Right renal pelvis (tissue), 4 donors: ENCODE data around the gene BIN1. TPM values are rescaled to one million over a fixed set of nuclear protein-coding genes. Genes with fewer than 3 reads are reported as not detected.

Experiments used
- DNase-seq, 4 donors: peaks; one replicate each; pipeline ENCODE4 v3.0.0-alpha.2; 2013; ENCODE audit warnings: low read depth in 4 of 4, low spot score in 3 of 4, missing footprints in 1 of 4
- polyA plus RNA-seq, 4 donors: library from polyadenylated mRNA; unstranded; fragments of 120-200 nt; gene quantifications; one replicate each; pipeline ENCODE4 v1.2.1, GENCODE V29; 2013; ENCODE audit not compliant: insufficient read length in 4 of 4

The BIN1 gene
- polyA plus RNA-seq, 4 donors: 89.2 to 142 (median 92.8) TPM

- no peak for DNase-seq
Observed at GRCh38 chr2:127093648-127094210, 13.2 kb downstream of the BIN1 start.

- no peak for DNase-seq
Observed at GRCh38 chr2:127092901-127093516, 13.9 kb downstream of the BIN1 start.

DNA sequence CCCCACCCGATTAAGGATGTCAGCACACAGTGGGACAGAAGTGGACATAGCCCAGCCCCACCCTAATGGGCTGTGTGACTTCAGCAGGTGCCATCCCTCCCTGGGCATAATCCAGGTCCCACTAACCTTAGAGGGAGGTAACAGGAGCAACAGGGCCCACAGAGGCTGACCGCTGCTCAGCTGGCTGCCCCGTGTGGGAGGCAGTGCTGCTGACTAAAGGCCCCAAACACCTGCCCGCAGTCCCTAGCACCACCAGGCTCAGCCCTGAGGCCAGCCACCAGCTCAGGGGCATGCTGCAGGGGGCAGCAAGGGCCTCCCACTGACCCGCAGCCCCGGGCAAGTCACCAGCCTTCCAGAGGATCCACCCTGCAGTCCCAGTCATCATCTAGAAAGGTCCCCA is 14.6 kb downstream of the BIN1 start:
- DNase-seq: no peak

DNA sequence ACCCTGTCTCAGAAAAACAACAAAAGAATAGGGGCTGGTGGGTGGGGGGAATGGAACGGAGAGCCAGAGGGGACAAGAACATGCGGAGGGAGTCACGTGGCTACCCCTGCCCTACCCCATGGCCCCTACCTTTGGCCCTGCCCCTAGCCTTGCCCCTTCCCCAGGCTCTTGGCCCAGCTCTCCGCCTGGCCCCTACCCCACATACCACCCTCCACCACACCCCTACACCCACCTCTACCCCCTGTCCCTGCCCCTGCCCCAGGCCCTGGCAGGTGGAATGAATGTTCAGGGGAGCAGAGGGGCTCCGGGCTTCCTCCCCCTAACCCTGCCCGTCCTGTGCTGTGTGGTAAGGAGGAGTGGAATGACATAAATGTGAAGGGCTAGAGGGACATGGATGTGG is 15.1 kb downstream of the BIN1 start:
- DNase-seq: no peak

- DNase-seq: no peak
Observed at GRCh38 chr2:127091148-127091547, 15.8 kb downstream of the BIN1 start.

- DNase-seq: no peak
Observed at GRCh38 chr2:127090281-127091120, 16.5 kb downstream of the BIN1 start.

- DNase-seq: no peak
Observed at GRCh38 chr2:127089478-127090235, 17.3 kb downstream of the BIN1 start.

DNA sequence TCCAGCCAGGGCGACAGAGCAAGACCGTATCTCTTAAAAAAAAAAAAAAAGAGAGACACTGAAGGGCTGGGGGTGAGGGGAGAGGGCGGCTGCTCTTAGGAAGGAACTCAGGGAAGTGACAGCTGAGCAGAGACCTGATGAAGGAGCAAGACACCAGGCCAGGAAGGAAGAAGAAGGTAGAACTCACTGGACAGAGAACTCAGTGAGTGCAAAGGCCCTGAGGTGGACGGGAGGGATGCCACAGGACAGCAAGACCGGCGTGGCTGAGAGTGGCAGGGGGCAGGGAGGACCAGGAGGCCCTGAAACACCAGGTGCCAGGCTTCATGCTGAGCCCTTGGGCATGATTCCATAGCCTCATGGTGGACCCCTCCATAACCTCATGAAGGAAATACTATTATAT is 18.2 kb downstream of the BIN1 start:
- DNase-seq: no peak

DNA sequence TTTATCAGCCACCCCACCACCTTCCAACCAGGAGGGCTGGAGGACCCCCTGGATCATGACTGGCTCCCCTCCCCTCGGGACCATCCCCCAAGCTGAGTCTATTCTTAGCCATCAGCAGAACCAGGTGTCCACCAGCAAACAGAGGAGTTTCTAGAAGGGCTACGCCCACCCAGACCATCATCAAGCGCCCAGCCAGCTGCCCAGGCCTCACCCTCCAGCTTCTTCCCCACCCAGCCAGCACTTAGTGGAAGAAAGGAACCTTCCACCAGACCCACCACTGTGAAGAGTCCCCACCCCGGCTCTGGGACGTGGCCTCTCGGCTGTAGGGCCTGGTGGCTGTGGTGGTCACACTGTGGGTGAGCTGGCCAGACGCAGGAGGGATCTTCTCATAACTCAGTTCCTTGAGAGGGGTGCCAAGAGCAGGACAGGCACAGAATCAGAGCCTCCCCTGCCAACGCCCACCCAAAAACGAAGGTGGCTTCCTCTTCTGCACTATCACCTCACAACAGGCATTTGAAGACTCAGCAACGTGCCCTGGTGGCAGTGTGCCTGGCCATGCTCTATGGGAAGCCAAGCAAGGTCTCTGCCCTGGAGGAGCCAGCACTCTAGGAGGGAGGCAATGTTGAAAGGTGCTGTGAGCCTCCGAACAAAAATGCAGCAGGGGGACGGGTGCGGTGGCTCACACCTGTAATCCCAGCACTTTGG is 19.0 kb downstream of the BIN1 start:
- DNase-seq: no peak

DNA sequence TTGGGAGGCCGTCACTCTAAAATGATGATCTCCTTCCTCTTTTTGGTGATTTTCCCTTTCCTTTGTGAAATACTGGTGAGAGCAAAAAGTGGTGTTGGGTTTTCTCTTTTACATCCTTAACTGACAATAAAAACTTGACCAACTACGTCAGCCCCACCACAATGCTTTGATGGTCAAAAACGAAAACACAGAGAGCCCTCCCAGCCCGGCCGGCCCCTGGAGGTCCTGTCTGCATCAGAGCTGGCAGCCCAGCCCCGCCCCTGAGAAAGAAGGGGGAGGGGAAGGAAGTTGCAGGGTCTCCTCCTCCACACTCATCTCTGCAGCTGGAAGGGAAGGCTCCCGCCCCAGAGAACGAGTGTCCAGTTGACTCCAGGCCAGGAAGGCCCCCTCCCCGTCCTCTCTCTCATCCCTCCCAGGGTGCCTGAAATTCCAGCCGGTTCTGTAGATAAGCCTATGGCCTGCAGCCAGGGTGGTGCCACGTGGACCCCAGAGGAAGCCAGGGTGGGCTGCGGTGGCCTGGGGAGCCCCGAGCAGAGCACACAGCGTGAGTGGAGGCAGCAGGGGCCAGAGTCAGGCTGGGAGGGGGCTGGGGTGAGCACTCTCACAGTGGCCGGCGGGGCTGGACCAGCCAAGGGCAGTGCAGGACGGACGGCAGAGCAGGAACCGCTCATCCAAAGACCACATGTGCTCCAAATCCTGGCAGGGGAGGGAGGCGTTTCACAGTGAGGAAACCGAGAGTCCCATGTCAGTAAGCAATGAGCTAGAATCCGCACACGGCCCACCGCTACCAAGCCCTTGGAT is 19.8 kb downstream of the BIN1 start:
- DNase-seq: peak in 3 of 4 donors; percentile 71 to 86 (median 85)

- DNase-seq: no peak
Observed at GRCh38 chr2:127085317-127085681, 21.7 kb downstream of the BIN1 start.

- DNase-seq: no peak
Observed at GRCh38 chr2:127084611-127085316, 22.2 kb downstream of the BIN1 start.

DNA sequence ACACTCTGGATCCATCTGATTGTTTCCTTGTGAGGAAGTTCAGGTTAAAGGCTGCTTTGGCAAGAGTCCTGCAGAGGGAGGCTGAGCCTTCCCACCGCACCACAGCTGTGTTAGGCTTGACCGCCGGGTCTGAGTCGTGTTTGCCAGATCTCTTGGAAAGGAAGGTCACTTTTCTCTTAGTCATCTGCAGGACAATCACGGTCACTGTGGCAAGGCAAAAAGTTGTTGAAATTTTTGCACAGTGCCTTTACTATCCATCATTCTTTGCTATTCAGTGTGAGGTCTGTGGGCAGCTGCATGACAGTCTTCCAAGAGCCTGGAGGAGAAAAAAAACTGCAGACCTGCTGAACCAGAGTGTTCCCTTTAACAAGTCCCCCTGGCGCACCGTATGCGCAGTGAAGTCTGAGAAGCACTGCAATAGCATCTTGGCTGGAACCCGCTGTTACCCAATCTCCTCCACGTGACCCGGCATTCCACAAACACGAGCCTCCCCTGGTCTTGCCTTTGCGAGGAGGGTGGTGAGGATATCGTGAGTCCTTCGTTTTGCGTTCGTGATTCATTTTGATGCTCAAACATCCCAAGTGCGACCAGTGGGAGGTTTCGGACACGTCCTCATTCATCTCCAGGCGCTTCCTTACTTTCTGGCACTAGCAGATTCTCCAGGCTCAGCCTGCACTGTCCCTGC is 23.0 kb downstream of the BIN1 start:
- no peak for DNase-seq

GRCh38 chr2:127082974-127083373 is 24.0 kb downstream of the BIN1 start:
- no peak for DNase-seq

GRCh38 chr2:127081826-127082633 is 24.9 kb downstream of the BIN1 start:
- no peak for DNase-seq

- DNase-seq: no peak
Observed at GRCh38 chr2:127080938-127081755, 25.8 kb downstream of the BIN1 start.
